ENCODE data around the gene CFAP57. TPM values are rescaled to one million over a fixed set of nuclear protein-coding genes. Genes with fewer than 3 reads are reported as not detected.

Gene CFAP57
- total and polyA plus RNA-seq, 2 of the 8 experiments (the other 6 are each of a cell fraction or from before 2014, with no cell fraction given): 0.20 to 0.80 TPM

GRCh38 chr1:43253876-43254275, 81.7 kb downstream of the CFAP57 start:
- Histone ChIP-seq H3K23me2 (ENCODE audit: low read depth, low read length) (no peaks in the 10 kb centered on the region), H3K18ac (ENCODE audit: extremely low read depth, low read length) (no peak overlapping the region), H4K91ac (replicated peaks; ENCODE audit: insufficient read length, low read length) (no peak overlapping the region), H3K4me3 (ENCODE audit: extremely low read depth in 1 of 4, insufficient read depth in 2 of 4, low read depth in 3 of 4, low read length in 4 of 4) (no peak overlapping the region), H2BK15ac (ENCODE audit: low read length) (no peak overlapping the region), H4K20me1 (replicated peaks in 1 of 2; ENCODE audit: control insufficient read depth in 1 of 2, insufficient read depth in 2 of 2, low read length in 2 of 2) (no peaks in the 10 kb centered on the region), H2AFZ (ENCODE audit: low read length) (no peak overlapping the region), H3K56ac (replicated peaks; ENCODE audit: insufficient read length, low read depth, low read length) (no peak overlapping the region), H3K36me3 (ENCODE audit: control insufficient read depth in 2 of 4, insufficient read depth in 4 of 4, low read length in 3 of 4) (no peaks in the 10 kb centered on the region), H2AK5ac (ENCODE audit: low read depth, low read length) (no peak overlapping the region), H2BK5ac (ENCODE audit: low read depth, low read length) (no peak overlapping the region), H3K14ac (ENCODE audit: insufficient read length) (no peak overlapping the region), H2BK120ac (replicated peaks; ENCODE audit: low read depth, low read length) (no peak overlapping the region), H3K9me3 (ENCODE audit: insufficient read depth in 2 of 2, low read depth in 1 of 2, low read length in 1 of 2) (peaks cover 19 to 47% of the 10 kb centered on the region in 2 experiments; a peak in 3 of 4 replicates), H3K23ac (ENCODE audit: insufficient read length) (no peak overlapping the region), H2BK20ac (ENCODE audit: low read length) (no peak overlapping the region), H3K4me2 (ENCODE audit: insufficient read depth in 1 of 2, low read depth in 2 of 2, low read length in 2 of 2) (no peak overlapping the region), H4K5ac (ENCODE audit: insufficient read length, low read depth, low read length) (no peak overlapping the region), H4K8ac (ENCODE audit: extremely low read depth, insufficient read depth, low read length) (no peak overlapping the region), H3K4ac (replicated peaks; ENCODE audit: insufficient read length, low read depth, low read length) (no peak overlapping the region), H3K27me3 (replicated peaks in 1 of 4; ENCODE audit: control insufficient read depth in 3 of 4, extremely low read depth in 1 of 4, insufficient read depth in 3 of 4, low read length in 3 of 4) (no peaks in the 10 kb centered on the region), H3K27ac (ENCODE audit: low read depth, low read length) (no peak overlapping the region), H3K4me1 (replicated peaks in 1 of 4; ENCODE audit: control insufficient read depth in 3 of 4, insufficient read depth in 4 of 4, low read length in 3 of 4) (no peaks in the 10 kb centered on the region), H3K79me1 (ENCODE audit: low read depth, low read length) (no peaks in the 10 kb centered on the region), H2BK12ac (ENCODE audit: low read depth, low read length) (no peak overlapping the region), H3K79me2 (ENCODE audit: control insufficient read depth in 1 of 2, insufficient read depth in 2 of 2, low read length in 2 of 2) (no peaks in the 10 kb centered on the region), H3K9ac (replicated peaks in 1 of 4; ENCODE audit: extremely low read depth in 1 of 4, low read depth in 3 of 4, low read length in 3 of 4) (no peak overlapping the region)
- WGBS, 2 experiments (ENCODE audit: extremely low coverage in 1 of 2, insufficient coverage in 1 of 2, insufficient read length in 1 of 2, insufficient replicate concordance in 2 of 2, low coverage in 1 of 2, low lambda C conversion rate in 2 of 2, missing lambda C conversion rate in 1 of 2): 87% methylated on average over 8 of the region's 8 CpGs; no CpG with 5 or more reads in 1 of the 2 experiments
- ChIA-PET CTCF (ENCODE audit: partially characterized antibody) (interaction anchor here (0.8 kb wide), 1 partner anchor 32 kb away, joined by 3 read pairs; no protein-coding TSS in a partner anchor), POLR2A (ENCODE audit: partially characterized antibody) (no interaction called here)
- FAIRE-seq (no peak), DNase-seq (ENCODE audit: low read depth in 1 of 2, low spot score in 2 of 2) (no peak)
- no peak for TF ChIP-seq KDM4A (IDR thresholded peaks at IDR 0.05; ENCODE audit: low read depth, low read length, severe bottlenecking)
- no peak for TF ChIP-seq ZNF274 (IDR thresholded peaks at IDR 0.05; ENCODE audit: borderline replicate concordance, extremely low read depth, low read length)

All from H1 (cell line).